H1 (cell line): ENCODE data around the gene SYTL2. TPM values are rescaled to one million over a fixed set of nuclear protein-coding genes. Genes with fewer than 3 reads are reported as not detected.

ENCODE experiments used
- CTCF ChIA-PET: fragments of 300-600 bp; sonication (Branson Sonifier 250); formaldehyde crosslinking; loops from one replicate; lab custom pipeline; 2021; ENCODE audit not compliant: partially characterized antibody; lab: Charles Lee
- POLR2A ChIA-PET: fragments of 300-600 bp; sonication (Branson Sonifier 250); formaldehyde crosslinking; loops from one replicate; lab custom pipeline; 2021; ENCODE audit warnings: inconsistent platforms; ENCODE audit not compliant: partially characterized antibody; lab: Charles Lee
- DNase-seq, 2 experiments: peaks; one replicate each; pipeline versions ENCODE4 v3.0.0 to v3.0.0-alpha.2; 2010 to 2022; ENCODE audit warnings: low spot score in 2 of 2, low read depth in 1 of 2, mixed read lengths in 1 of 2
- FAIRE-seq: peaks from 2 replicates; lab custom pipeline; 2011; peaks lifted over from hg19 to GRCh38; lab: Jason Lieb, UNC
- H2AFZ ChIP-seq: 2 replicates; pipeline ENCODE4 v1.8.1; 2012; ENCODE audit warnings: low read length, inconsistent platforms
- H2AK5ac ChIP-seq: 2 replicates; pipeline ENCODE4 v1.6.1; 2013; ENCODE audit warnings: low read depth, low read length
- H2BK120ac ChIP-seq: replicated peaks from 2 replicates; pipeline ENCODE3; 2013; ENCODE audit warnings: low read depth, low read length, inconsistent platforms
- H2BK12ac ChIP-seq: 2 replicates; pipeline ENCODE4 v1.6.1; 2013; ENCODE audit warnings: low read depth, low read length
- H2BK15ac ChIP-seq: 2 replicates; pipeline ENCODE4 v1.6.1; 2013; ENCODE audit warnings: low read length
- H2BK20ac ChIP-seq: 2 replicates; pipeline ENCODE4 v1.6.1; 2013; ENCODE audit warnings: low read length
- H2BK5ac ChIP-seq: 2 replicates; pipeline ENCODE4 v1.6.1; 2013; ENCODE audit warnings: low read depth, low read length
- H3K14ac ChIP-seq: 2 replicates; pipeline ENCODE4 v1.6.1; 2013; ENCODE audit warnings: inconsistent platforms; ENCODE audit not compliant: insufficient read length
- H3K18ac ChIP-seq: 2 replicates; pipeline ENCODE4 v1.6.1; 2013; ENCODE audit warnings: low read length; ENCODE audit errors: extremely low read depth
- H3K23ac ChIP-seq: 2 replicates; pipeline ENCODE4 v1.6.1; 2013; ENCODE audit warnings: inconsistent platforms; ENCODE audit not compliant: insufficient read length
- H3K23me2 ChIP-seq: 2 replicates; pipeline ENCODE4 v1.6.1; 2013; ENCODE audit warnings: low read depth, low read length
- H3K27ac ChIP-seq: 2 replicates; pipeline ENCODE4 v1.6.1; 2011; ENCODE audit warnings: low read depth, low read length, inconsistent platforms
- H3K27me3 ChIP-seq, 4 experiments: replicated peaks in 1 of 4; 1 replicate in 1 of 4; 2 replicates in 3 of 4; pipeline versions ENCODE4 v1.6.1 to v1.8.1; 2011 to 2013; ENCODE audit warnings: low read length in 3 of 4, mild to moderate bottlenecking in 3 of 4, inconsistent platforms in 2 of 4, mixed read lengths in 2 of 4, moderate library complexity in 1 of 4; ENCODE audit not compliant: control insufficient read depth in 3 of 4, insufficient read depth in 3 of 4; ENCODE audit errors: extremely low read depth in 1 of 4
- H3K36me3 ChIP-seq, 4 experiments: 2 replicates each; pipeline versions ENCODE4 v1.6.1 to v1.8.1; 2011 to 2013; ENCODE audit warnings: mild to moderate bottlenecking in 4 of 4, low read length in 3 of 4, moderate library complexity in 2 of 4, control low read depth in 1 of 4, inconsistent platforms in 1 of 4; ENCODE audit not compliant: insufficient read depth in 4 of 4, control insufficient read depth in 2 of 4
- H3K4ac ChIP-seq: replicated peaks from 2 replicates; pipeline ENCODE3; 2013; ENCODE audit warnings: low read length, low read depth, mixed read lengths, inconsistent platforms; ENCODE audit not compliant: insufficient read length
- H3K4me1 ChIP-seq, 4 experiments: replicated peaks in 1 of 4; 1 replicate in 1 of 4; 2 replicates in 3 of 4; pipeline versions ENCODE4 v1.6.1 to v1.8.1; 2011 to 2013; ENCODE audit warnings: low read length in 3 of 4, inconsistent platforms in 2 of 4, mixed read lengths in 1 of 4; ENCODE audit not compliant: insufficient read depth in 4 of 4, control insufficient read depth in 3 of 4
- H3K4me2 ChIP-seq, 2 experiments: 2 replicates each; pipeline versions ENCODE4 v1.6.1 to v1.8.1; 2011 to 2013; ENCODE audit warnings: low read depth in 2 of 2, low read length in 2 of 2, control low read depth in 1 of 2, inconsistent platforms in 1 of 2, mild to moderate bottlenecking in 1 of 2; ENCODE audit not compliant: insufficient read depth in 1 of 2
- H3K4me3 ChIP-seq, 4 experiments: fragments of 200-600, 300-600 bp in 1 of 4; sonication (generic), shearing (Covaris generic), sonication (Bioruptor Twin) in 1 of 4; 2 replicates each; pipeline versions ENCODE4 v1.5.1 to v1.8.1; 2011 to 2016; ENCODE audit warnings: low read length in 4 of 4, low read depth in 3 of 4, control low read depth in 2 of 4, inconsistent platforms in 2 of 4, mild to moderate bottlenecking in 2 of 4, mixed read lengths in 1 of 4, moderate library complexity in 1 of 4; ENCODE audit not compliant: insufficient read depth in 2 of 4; ENCODE audit errors: extremely low read depth in 1 of 4
- H3K56ac ChIP-seq: replicated peaks from 2 replicates; pipeline ENCODE3; 2013; ENCODE audit warnings: low read depth, mild to moderate bottlenecking, mixed read lengths, low read length, inconsistent platforms; ENCODE audit not compliant: insufficient read length
- H3K79me1 ChIP-seq: 2 replicates; pipeline ENCODE4 v1.6.1; 2013; ENCODE audit warnings: low read depth, low read length, control low read depth
- H3K79me2 ChIP-seq, 2 experiments: 2 replicates each; pipeline versions ENCODE4 v1.6.1 to v1.8.1; 2012 to 2013; ENCODE audit warnings: low read length in 2 of 2, mild to moderate bottlenecking in 2 of 2, inconsistent platforms in 1 of 2; ENCODE audit not compliant: insufficient read depth in 2 of 2, control insufficient read depth in 1 of 2
- H3K9ac ChIP-seq, 4 experiments: replicated peaks in 1 of 4; 1 replicate in 1 of 4; 2 replicates in 3 of 4; pipeline versions ENCODE4 v1.6.1 to v1.8.1; 2011 to 2013; ENCODE audit warnings: low read depth in 3 of 4, low read length in 3 of 4, control low read depth in 2 of 4, mild to moderate bottlenecking in 2 of 4, moderate library complexity in 2 of 4, inconsistent platforms in 1 of 4; ENCODE audit errors: extremely low read depth in 1 of 4
- H3K9me3 ChIP-seq, 2 experiments: 2 replicates each; pipeline versions ENCODE4 v1.6.1 to v1.8.1; 2012 to 2013; ENCODE audit warnings: mild to moderate bottlenecking in 2 of 2, moderate library complexity in 2 of 2, control low read depth in 1 of 2, inconsistent platforms in 1 of 2, low read depth in 1 of 2, low read length in 1 of 2, mixed read lengths in 1 of 2; ENCODE audit not compliant: insufficient read depth in 2 of 2
- H4K20me1 ChIP-seq, 2 experiments: replicated peaks in 1 of 2; 2 replicates each; pipeline versions ENCODE3 to v1.8.1; 2011 to 2013; ENCODE audit warnings: inconsistent platforms in 2 of 2, low read length in 2 of 2, mild to moderate bottlenecking in 1 of 2; ENCODE audit not compliant: insufficient read depth in 2 of 2, control insufficient read depth in 1 of 2
- H4K5ac ChIP-seq: 2 replicates; pipeline ENCODE4 v1.6.1; 2013; ENCODE audit warnings: low read length, low read depth, mixed read lengths, inconsistent platforms; ENCODE audit not compliant: insufficient read length
- H4K8ac ChIP-seq: 2 replicates; pipeline ENCODE4 v1.8.0; 2013; ENCODE audit warnings: mild to moderate bottlenecking, moderate library complexity, low read length, inconsistent platforms; ENCODE audit not compliant: insufficient read depth; ENCODE audit errors: extremely low read depth
- H4K91ac ChIP-seq: replicated peaks from 2 replicates; pipeline ENCODE3; 2013; ENCODE audit warnings: low read length, mixed read lengths, inconsistent platforms; ENCODE audit not compliant: insufficient read length
- CEBPB ChIP-seq: IDR thresholded peaks from 2 replicates; pipeline ENCODE4 v1.6.1; 2012; ENCODE audit warnings: low read depth, low read length
- CREB1 ChIP-seq: IDR thresholded peaks from 2 replicates; pipeline ENCODE4 v1.6.1; 2012; ENCODE audit warnings: inconsistent platforms
- FOSL1 ChIP-seq: IDR thresholded peaks from 2 replicates; pipeline ENCODE4 v1.6.1; 2011; ENCODE audit warnings: mild to moderate bottlenecking, low read depth, low read length, moderate library complexity; ENCODE audit not compliant: insufficient read depth
- JUN ChIP-seq: IDR thresholded peaks from 2 replicates; pipeline ENCODE4 v1.6.1; 2011; ENCODE audit warnings: low read depth, mild to moderate bottlenecking, improper control_type of control experiment, low read length
- POLR2A ChIP-seq, 2 experiments: IDR thresholded peaks; 1 replicate in 1 of 2; 2 replicates in 1 of 2; pipeline ENCODE4 v1.6.1; 2011; ENCODE audit warnings: low read depth in 2 of 2, low read length in 2 of 2, mild to moderate bottlenecking in 2 of 2; ENCODE audit errors: control extremely low read depth in 1 of 2
- SP2 ChIP-seq: IDR thresholded peaks from 2 replicates; pipeline ENCODE4 v1.6.1; 2012; ENCODE audit warnings: mild to moderate bottlenecking, low read length, inconsistent platforms
- WGBS, 2 experiments: shearing (Covaris generic) in 1 of 2; methylation state at CpG; one replicate each; pipeline versions ENCODE4 v1.1.6 to v1.1.7; 2013 to 2015; ENCODE audit warnings: low lambda C conversion rate in 2 of 2, mixed read lengths in 2 of 2, inconsistent platforms in 1 of 2, low coverage in 1 of 2, missing lambda C conversion rate in 1 of 2; ENCODE audit not compliant: insufficient replicate concordance in 2 of 2, insufficient coverage in 1 of 2, insufficient read length in 1 of 2; ENCODE audit errors: extremely low coverage in 1 of 2, missing lambda C conversion rate in 1 of 2; 5-methylcytosine and 5-hydroxymethylcytosine counted together
- polyA plus RNA-seq, 7 experiments: library from polyadenylated mRNA; depleted of rRNA in 3 of 7; stranded (reverse) in 5 of 7; unstranded in 2 of 7; fragments of >200 nt in 5 of 7; fragments of 200-250 nt in 2 of 7; gene quantifications; 1 replicate in 5 of 7; 2 replicates in 1 of 7; 4 replicates in 1 of 7; pipeline versions ENCODE4 v1.2.1 to v1.2.3, GENCODE V29; 2011 to 2013; ENCODE audit warnings: missing spikeins in 2 of 7, mixed read lengths in 2 of 7
- total RNA-seq: library from RNA; stranded (reverse); fragmentation: NEBNext Ultra II Directional; extraction: Animal tissue kit (Norgen Biotek cat#: 25700); gene quantifications from 2 replicates; pipeline ENCODE4 v1.2.1, GENCODE V29; 2021

Gene SYTL2
- total and polyA plus RNA-seq, 2 of the 8 experiments (the other 6 are each of a cell fraction or from before 2014, with no cell fraction given), result 1.3 to 9.1 TPM

- H3K18ac ChIP-seq, result no peak overlapping the region
- ChIA-PET POLR2A (no interaction called here), CTCF (interaction anchor here (0.8 to 5.1 kb wide), 5 partner anchors 9 to 127 kb away, joined by 3 to 33 read pairs (median 4); partner anchors contain the start of gene CCDC89)
- H2BK20ac ChIP-seq, result no peak overlapping the region
- H3K23me2 ChIP-seq, result no peaks in the 10 kb centered on the region
- H3K4ac ChIP-seq, result no peak overlapping the region
- H3K23ac ChIP-seq, result no peak overlapping the region
- H3K14ac ChIP-seq, result no peak overlapping the region
- H3K4me3 ChIP-seq, result no peak overlapping the region
- no peak overlapping the region for H3K9ac ChIP-seq
- no peaks in the 10 kb centered on the region for H3K4me1 ChIP-seq
- H2BK12ac ChIP-seq, result no peak overlapping the region
- no peaks in the 10 kb centered on the region for H4K20me1 ChIP-seq
- 75% methylated on average over 1 of the region's 1 CpG; no CpG with 5 or more reads in 1 of the 2 experiments for WGBS, 2 experiments
- no peak overlapping the region for H4K91ac ChIP-seq
- H2BK120ac ChIP-seq, result no peak overlapping the region
- H3K4me2 ChIP-seq, result no peak overlapping the region
- no peaks in the 10 kb centered on the region for H3K9me3 ChIP-seq
- H3K79me2 ChIP-seq, result no peaks in the 10 kb centered on the region
- no peaks in the 10 kb centered on the region; a peak in 1 of 8 replicates for H3K36me3 ChIP-seq
- H2AK5ac ChIP-seq, result no peak overlapping the region
- no peak overlapping the region for H4K5ac ChIP-seq
- H3K27me3 ChIP-seq, result no peaks in the 10 kb centered on the region
- no peak overlapping the region for H3K56ac ChIP-seq
- no peak overlapping the region for H2BK5ac ChIP-seq
- no peak overlapping the region for H2AFZ ChIP-seq
- no peak for DNase-seq
- TF ChIP-seq POLR2A (IDR thresholded peaks at IDR 0.05; ENCODE audit: control extremely low read depth in 1 of 2, low read depth in 2 of 2, low read length in 2 of 2) (no peak), SP2 (no peak), CREB1 (no peak), CEBPB (no peak), JUN (no peak), FOSL1 (no peak)
- H3K27ac ChIP-seq, result no peak overlapping the region
- H3K79me1 ChIP-seq, result no peaks in the 10 kb centered on the region
- no peak overlapping the region for H2BK15ac ChIP-seq
- FAIRE-seq, result no peak
- H4K8ac ChIP-seq, result no peak overlapping the region
These were observed 112.7 kb downstream of the SYTL2 start for GRCh38 chr11:85698195-85698594.
